B cell (primary cell): ENCODE data around the gene SAMD4B.

Source experiments
- CTCF ChIP-seq: fragments of 200-600 bp; IDR thresholded peaks from one replicate; pipeline ENCODE4 v1.8.0; 2022; ENCODE audit warnings: antibody characterized with exemption, mild to moderate bottlenecking
- EZH2 ChIP-seq: IDR thresholded peaks from 2 replicates; pipeline ENCODE4 v1.6.1; 2012; ENCODE audit warnings: borderline replicate concordance, low read depth, mild to moderate bottlenecking, moderate library complexity, low read length; ENCODE audit not compliant: insufficient read depth, poor library complexity, severe bottlenecking

- TF ChIP-seq CTCF = no peak
- no peak for TF ChIP-seq EZH2
Observed at GRCh38 chr19:39398297-39398864, 56.2 kb downstream of the SAMD4B start.
